ENCODE measurements around the gene PCGF3.

The PCGF3 gene

DNA sequence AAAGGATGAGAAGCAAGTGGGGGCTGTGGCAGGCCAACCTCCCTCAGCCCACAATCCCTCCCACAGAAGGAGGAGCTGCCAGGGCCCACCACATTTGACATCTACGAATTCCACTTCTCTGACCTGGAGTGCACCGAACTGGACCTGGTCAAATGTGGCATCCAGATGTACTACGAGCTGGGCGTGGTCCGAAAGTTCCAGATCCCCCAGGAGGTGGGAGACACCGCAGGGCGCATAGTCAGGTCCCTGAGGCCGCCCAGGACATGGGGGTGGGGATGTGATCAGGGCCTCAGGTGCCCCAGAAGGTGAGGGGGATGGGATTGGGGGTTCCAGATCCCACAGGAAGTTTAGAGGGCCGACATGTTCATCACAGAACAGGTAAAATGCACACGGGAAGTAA lies 45.2 kb upstream of the PCGF3 start:
- TF ChIP-seq, protein P1, sequence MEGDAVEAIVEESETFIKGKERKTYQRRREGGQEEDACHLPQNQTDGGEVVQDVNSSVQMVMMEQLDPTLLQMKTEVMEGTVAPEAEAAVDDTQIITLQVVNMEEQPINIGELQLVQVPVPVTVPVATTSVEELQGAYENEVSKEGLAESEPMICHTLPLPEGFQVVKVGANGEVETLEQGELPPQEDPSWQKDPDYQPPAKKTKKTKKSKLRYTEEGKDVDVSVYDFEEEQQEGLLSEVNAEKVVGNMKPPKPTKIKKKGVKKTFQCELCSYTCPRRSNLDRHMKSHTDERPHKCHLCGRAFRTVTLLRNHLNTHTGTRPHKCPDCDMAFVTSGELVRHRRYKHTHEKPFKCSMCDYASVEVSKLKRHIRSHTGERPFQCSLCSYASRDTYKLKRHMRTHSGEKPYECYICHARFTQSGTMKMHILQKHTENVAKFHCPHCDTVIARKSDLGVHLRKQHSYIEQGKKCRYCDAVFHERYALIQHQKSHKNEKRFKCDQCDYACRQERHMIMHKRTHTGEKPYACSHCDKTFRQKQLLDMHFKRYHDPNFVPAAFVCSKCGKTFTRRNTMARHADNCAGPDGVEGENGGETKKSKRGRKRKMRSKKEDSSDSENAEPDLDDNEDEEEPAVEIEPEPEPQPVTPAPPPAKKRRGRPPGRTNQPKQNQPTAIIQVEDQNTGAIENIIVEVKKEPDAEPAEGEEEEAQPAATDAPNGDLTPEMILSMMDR (conservative IDR thresholded peaks at IDR 0.05): no peak
- H3K27ac ChIP-seq: no peak overlapping the region

DNA sequence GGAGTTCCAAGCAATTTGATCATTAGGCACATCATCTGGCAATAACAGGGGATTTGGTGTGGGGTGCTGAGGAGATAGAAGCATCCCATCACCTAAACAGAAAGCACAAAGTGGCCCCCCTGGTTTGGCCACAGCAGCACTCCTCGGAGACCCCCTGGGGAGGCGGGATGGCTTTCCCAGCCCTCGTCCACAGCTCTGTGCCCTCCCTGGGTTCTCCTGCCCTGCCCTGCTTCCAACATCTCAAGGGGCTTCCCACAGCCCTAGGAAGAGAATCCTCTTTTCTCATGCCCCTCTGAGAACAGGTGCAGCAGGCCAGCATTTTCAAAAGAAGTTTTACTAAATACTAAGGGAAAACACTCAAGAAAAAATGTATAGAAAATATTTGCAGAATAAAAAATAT lies 44.4 kb upstream of the PCGF3 start:
- H3K27ac ChIP-seq: no peak overlapping the region
- TF ChIP-seq, protein P1 (conservative IDR thresholded peaks at IDR 0.05): no peak

DNA sequence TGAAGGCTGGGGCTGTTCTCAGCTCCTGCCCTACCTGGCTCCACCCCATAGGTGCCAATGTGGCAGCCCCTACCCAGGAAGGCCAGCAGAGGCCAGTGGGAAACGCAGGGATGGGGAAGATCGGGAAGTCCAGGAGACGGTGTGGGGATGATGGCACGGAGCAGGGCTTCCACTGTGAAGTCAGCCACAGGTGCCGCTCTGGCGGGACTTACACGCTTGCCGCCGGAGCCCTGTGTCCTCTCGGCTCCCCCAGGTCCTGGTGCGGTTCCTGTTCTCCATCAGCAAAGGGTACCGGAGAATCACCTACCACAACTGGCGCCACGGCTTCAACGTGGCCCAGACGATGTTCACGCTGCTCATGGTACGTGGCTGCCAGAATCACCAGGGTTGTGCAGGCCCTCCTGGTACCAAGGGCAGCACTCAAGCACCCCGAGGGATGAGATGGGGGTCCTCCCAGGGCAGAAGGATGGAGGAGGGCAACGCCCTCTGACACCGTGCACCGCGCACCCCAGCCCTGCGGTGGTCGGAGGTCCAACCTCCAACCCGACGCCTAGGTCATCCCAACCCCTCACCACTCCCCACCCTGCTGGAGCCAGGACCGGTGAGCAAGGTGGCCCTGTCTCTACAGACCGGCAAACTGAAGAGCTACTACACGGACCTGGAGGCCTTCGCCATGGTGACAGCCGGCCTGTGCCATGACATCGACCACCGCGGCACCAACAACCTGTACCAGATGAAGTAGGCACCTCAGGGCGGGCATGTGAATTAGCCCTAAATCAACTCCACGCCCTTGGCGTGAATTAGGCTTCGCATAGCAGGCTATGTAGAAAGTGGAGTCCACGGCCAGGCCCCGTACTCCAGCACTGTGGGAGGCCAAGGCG lies 43.5 kb upstream of the PCGF3 start:
- no peak overlapping the region for H3K27ac ChIP-seq
- TF ChIP-seq, protein P1 (conservative IDR thresholded peaks at IDR 0.05): no peak

DNA sequence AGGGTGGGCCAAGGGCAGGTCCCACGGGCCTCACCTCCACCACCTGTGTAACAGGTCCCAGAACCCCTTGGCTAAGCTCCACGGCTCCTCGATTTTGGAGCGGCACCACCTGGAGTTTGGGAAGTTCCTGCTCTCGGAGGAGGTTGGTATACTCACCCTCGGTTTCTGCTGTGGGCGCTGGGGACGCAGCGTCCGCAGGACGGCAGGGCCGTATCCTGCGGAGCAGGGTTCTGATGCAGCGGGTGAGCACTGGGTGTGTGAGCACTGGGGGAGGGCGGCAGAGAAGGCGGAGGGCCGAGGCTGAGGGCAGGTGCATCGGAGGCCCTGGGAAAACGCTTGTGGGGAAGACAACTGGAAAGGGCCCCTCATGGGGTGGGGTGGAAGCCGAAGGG lies 42.6 kb upstream of the PCGF3 start:
- TF ChIP-seq, protein P1 (conservative IDR thresholded peaks at IDR 0.05): no peak
- no peak overlapping the region for H3K27ac ChIP-seq

DNA sequence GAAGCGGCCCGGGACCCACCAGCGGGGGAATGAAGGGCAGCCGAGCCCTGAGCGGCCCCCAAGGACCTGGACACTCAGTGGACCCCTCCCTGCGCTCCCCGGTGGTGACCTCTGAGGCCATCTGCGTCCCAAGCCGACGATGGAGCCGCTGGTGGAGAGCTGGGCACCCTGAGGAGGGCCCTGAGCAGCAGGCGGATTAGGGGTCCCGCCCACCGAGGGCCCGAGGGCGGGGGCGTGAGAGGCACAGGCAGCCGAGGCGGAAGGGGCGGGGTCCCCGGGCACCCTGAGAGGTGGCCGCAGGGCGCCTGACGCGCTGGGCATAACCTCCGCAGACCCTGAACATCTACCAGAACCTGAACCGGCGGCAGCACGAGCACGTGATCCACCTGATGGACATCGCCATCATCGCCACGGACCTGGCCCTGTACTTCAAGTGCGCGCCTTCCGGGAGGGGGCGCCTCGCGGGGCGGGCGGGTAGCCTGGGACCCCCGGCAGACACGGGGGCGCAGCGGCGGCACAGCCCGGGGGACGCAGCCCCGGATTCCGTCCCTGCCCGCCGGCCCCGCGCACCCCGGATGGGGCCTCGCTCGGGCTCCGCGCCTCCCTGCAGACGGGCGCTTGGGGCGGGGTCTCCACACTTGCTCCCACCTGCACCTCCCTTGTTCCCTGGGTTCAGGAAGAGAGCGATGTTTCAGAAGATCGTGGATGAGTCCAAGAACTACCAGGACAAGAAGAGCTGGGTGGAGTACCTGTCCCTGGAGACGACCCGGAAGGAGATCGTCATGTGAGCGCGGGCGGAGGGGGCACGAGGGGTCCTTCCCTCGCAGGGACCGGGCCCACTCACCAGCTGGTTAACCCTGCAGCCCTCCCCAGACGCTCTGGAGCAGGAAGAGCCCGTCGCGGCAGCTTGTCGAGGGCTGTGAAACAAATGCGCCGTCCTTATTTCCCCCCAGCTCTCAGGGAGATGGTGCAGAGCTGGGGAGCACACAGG lies 41.9 kb upstream of the PCGF3 start:
- TF ChIP-seq, protein P1 (conservative IDR thresholded peaks at IDR 0.05): no peak
- H3K27ac ChIP-seq: no peak overlapping the region

DNA sequence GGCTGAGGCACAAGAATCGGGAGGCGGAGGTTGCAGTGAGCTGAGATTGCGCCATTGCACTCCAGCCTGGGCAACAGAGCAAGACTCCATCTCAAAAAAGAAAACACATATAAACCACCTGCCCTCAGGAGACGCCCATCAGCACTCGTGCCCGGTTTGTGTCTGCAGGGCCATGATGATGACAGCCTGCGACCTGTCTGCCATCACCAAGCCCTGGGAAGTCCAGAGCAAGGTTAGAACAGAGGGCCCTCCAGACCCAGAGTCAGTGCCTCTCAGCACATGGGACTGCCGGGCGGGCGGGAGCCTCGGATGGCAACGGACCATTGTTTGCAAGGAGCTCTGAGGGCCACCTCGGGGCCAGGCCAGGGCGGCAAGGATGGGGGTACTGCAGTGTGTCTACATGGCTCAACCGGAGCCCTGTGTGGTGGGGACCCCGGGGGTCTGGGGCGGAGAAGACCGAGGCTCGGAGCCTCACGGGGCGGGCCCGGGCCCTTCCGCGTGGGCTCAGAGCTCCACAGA lies 40.9 kb upstream of the PCGF3 start:
- TF ChIP-seq, protein P1 (conservative IDR thresholded peaks at IDR 0.05): no peak
- H3K27ac ChIP-seq: no peak overlapping the region

DNA sequence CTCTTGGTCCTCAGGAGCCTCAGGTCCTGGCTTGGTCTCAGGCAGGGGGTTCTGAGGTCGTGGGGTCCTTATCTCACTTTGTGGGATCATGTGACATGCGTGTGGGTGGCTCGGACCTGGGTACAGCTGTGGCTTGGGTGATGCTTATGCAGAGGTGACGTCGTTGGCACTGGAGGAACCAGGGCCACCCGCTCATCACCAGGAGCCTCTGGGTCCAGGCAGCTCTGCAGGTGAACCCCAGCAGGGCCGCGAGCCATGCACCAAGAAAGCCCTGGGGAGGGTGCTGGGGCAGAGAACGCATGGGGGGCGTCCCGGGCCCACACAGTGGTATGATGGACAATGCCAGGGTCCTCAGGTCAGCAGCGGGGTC lies 40.3 kb upstream of the PCGF3 start:
- H3K27ac ChIP-seq: no peak overlapping the region
- TF ChIP-seq, protein P1 (conservative IDR thresholded peaks at IDR 0.05): no peak
